ENCODE data around the gene DHX30.

The DHX30 gene

GRCh38 chr3:47859956-47860605 lies 57.1 kb downstream of the DHX30 start:
- ChIA-PET CTCF (interaction anchor here (1.1 to 1.5 kb wide), 2 partner anchors 10 to 90 kb away, joined by 3 to 4 read pairs; no protein-coding TSS in a partner anchor), POLR2A (no interaction called here)
- H3K27me3 ChIP-seq (replicated peaks in 2 of 5; ENCODE audit: control insufficient read depth in 4 of 5, insufficient read depth in 5 of 5, low read length in 4 of 5) = no peaks in the 10 kb centered on the region
- 100% methylated on average over 2 of the region's 4 CpGs for WGBS (ENCODE audit: insufficient coverage)
- no peak for DNase-seq
- H3K36me3 ChIP-seq (ENCODE audit: control insufficient read depth in 4 of 4, insufficient read depth in 4 of 4, low read length in 3 of 4) = peaks cover 2 to 32% (median 18%) of the 10 kb centered on the region in 4 experiments
- no peak overlapping the region for H3K4me3 ChIP-seq (ENCODE audit: control insufficient read depth in 1 of 7, extremely low read depth in 1 of 7, insufficient read depth in 4 of 7, low read depth in 2 of 7, low read length in 6 of 7)
- no peaks in the 10 kb centered on the region for H3K9me3 ChIP-seq (ENCODE audit: control extremely low read depth in 1 of 5, control insufficient read depth in 4 of 5, insufficient read depth in 2 of 5, low read depth in 1 of 5, low read length in 4 of 5)
- no peaks in the 10 kb centered on the region for H3K4me1 ChIP-seq (ENCODE audit: control extremely low read depth in 1 of 4, control insufficient read depth in 4 of 4, insufficient read depth in 4 of 4, low read length in 3 of 4)
- H3K27ac ChIP-seq (ENCODE audit: insufficient read depth in 1 of 2, low read depth in 1 of 2, low read length in 2 of 2, poor library complexity in 1 of 2, severe bottlenecking in 2 of 2) = no peak overlapping the region

GRCh38 chr3:47863391-47864128 lies 60.6 kb downstream of the DHX30 start:
- H3K4me3 ChIP-seq (ENCODE audit: control insufficient read depth in 1 of 7, extremely low read depth in 1 of 7, insufficient read depth in 4 of 7, low read depth in 2 of 7, low read length in 6 of 7) = no peak overlapping the region
- no peak for DNase-seq
- H3K9me3 ChIP-seq (ENCODE audit: control extremely low read depth in 1 of 5, control insufficient read depth in 4 of 5, insufficient read depth in 2 of 5, low read depth in 1 of 5, low read length in 4 of 5) = no peaks in the 10 kb centered on the region
- 98% methylated on average over 9 of the region's 12 CpGs for WGBS (ENCODE audit: insufficient coverage)
- H3K27me3 ChIP-seq (replicated peaks in 2 of 5; ENCODE audit: control insufficient read depth in 4 of 5, insufficient read depth in 5 of 5, low read length in 4 of 5) = no peaks in the 10 kb centered on the region
- H3K4me1 ChIP-seq (ENCODE audit: control extremely low read depth in 1 of 4, control insufficient read depth in 4 of 4, insufficient read depth in 4 of 4, low read length in 3 of 4) = no peaks in the 10 kb centered on the region
- ChIA-PET POLR2A (no interaction called here), CTCF (interaction anchor here (1.2 to 1.5 kb wide), 2 partner anchors 14 to 289 kb away, joined by 3 to 4 read pairs; no protein-coding TSS in a partner anchor)
- H3K36me3 ChIP-seq (ENCODE audit: control insufficient read depth in 4 of 4, insufficient read depth in 4 of 4, low read length in 3 of 4) = peaks cover 6 to 33% (median 21%) of the 10 kb centered on the region in 4 experiments
- H3K27ac ChIP-seq (ENCODE audit: insufficient read depth in 1 of 2, low read depth in 1 of 2, low read length in 2 of 2, poor library complexity in 1 of 2, severe bottlenecking in 2 of 2) = no peak overlapping the region

- Histone ChIP-seq H3K27me3 (replicated peaks in 2 of 5; ENCODE audit: control insufficient read depth in 4 of 5, insufficient read depth in 5 of 5, low read length in 4 of 5) (no peaks in the 10 kb centered on the region), H3K4me3 (ENCODE audit: control insufficient read depth in 1 of 7, extremely low read depth in 1 of 7, insufficient read depth in 4 of 7, low read depth in 2 of 7, low read length in 6 of 7) (no peak overlapping the region), H3K4me1 (ENCODE audit: control extremely low read depth in 1 of 4, control insufficient read depth in 4 of 4, insufficient read depth in 4 of 4, low read length in 3 of 4) (no peaks in the 10 kb centered on the region), H3K36me3 (ENCODE audit: control insufficient read depth in 4 of 4, insufficient read depth in 4 of 4, low read length in 3 of 4) (peaks cover 9 to 50% (median 33%) of the 10 kb centered on the region in 4 experiments), H3K27ac (ENCODE audit: insufficient read depth in 1 of 2, low read depth in 1 of 2, low read length in 2 of 2, poor library complexity in 1 of 2, severe bottlenecking in 2 of 2) (no peak overlapping the region), H3K9me3 (ENCODE audit: control extremely low read depth in 1 of 5, control insufficient read depth in 4 of 5, insufficient read depth in 2 of 5, low read depth in 1 of 5, low read length in 4 of 5) (no peaks in the 10 kb centered on the region)
- ChIA-PET POLR2A (no interaction called here), CTCF (interaction anchor here (0.7 to 1.5 kb wide), 3 partner anchors 16 to 28 kb away, joined by 3 read pairs; no protein-coding TSS in a partner anchor)
- WGBS (ENCODE audit: insufficient coverage) = 83% methylated on average over 3 of the region's 3 CpGs
- no peak for DNase-seq
Measured at GRCh38 chr3:47865192-47865591, 62.3 kb downstream of the DHX30 start.

- H3K27ac ChIP-seq (ENCODE audit: insufficient read depth in 1 of 2, low read depth in 1 of 2, low read length in 2 of 2, poor library complexity in 1 of 2, severe bottlenecking in 2 of 2) = no peak overlapping the region
- H3K4me1 ChIP-seq (ENCODE audit: control extremely low read depth in 1 of 4, control insufficient read depth in 4 of 4, insufficient read depth in 4 of 4, low read length in 3 of 4) = no peaks in the 10 kb centered on the region
- no peaks in the 10 kb centered on the region for H3K27me3 ChIP-seq (replicated peaks in 2 of 5; ENCODE audit: control insufficient read depth in 4 of 5, insufficient read depth in 5 of 5, low read length in 4 of 5)
- ChIA-PET CTCF (interaction anchor here (1.8 kb wide), 1 partner anchor 30 kb away, joined by 6 read pairs; no protein-coding TSS in a partner anchor), POLR2A (no interaction called here)
- H3K36me3 ChIP-seq (ENCODE audit: control insufficient read depth in 4 of 4, insufficient read depth in 4 of 4, low read length in 3 of 4) = peaks cover 10 to 68% (median 45%) of the 10 kb centered on the region in 4 experiments
- H3K9me3 ChIP-seq (ENCODE audit: control extremely low read depth in 1 of 5, control insufficient read depth in 4 of 5, insufficient read depth in 2 of 5, low read depth in 1 of 5, low read length in 4 of 5) = no peaks in the 10 kb centered on the region
- WGBS (ENCODE audit: insufficient coverage) = 95% methylated on average over 8 of the region's 8 CpGs
- no peak overlapping the region for H3K4me3 ChIP-seq (ENCODE audit: control insufficient read depth in 1 of 7, extremely low read depth in 1 of 7, insufficient read depth in 4 of 7, low read depth in 2 of 7, low read length in 6 of 7)
- no peak for DNase-seq
Measured at GRCh38 chr3:47867451-47868044, 64.6 kb downstream of the DHX30 start.

- WGBS (ENCODE audit: insufficient coverage) = 100% methylated on average over 2 of the region's 2 CpGs
- no peaks in the 10 kb centered on the region for H3K27me3 ChIP-seq (replicated peaks in 2 of 5; ENCODE audit: control insufficient read depth in 4 of 5, insufficient read depth in 5 of 5, low read length in 4 of 5)
- ChIA-PET CTCF (interaction anchor here (0.5 kb wide), 1 partner anchor 422 kb away, joined by 3 read pairs; no protein-coding TSS in a partner anchor), POLR2A (interaction anchor here (0.7 kb wide), 1 partner anchor 11 kb away, joined by 3 read pairs; no protein-coding TSS in a partner anchor)
- DNase-seq = no peak
- no peaks in the 10 kb centered on the region for H3K4me1 ChIP-seq (ENCODE audit: control extremely low read depth in 1 of 4, control insufficient read depth in 4 of 4, insufficient read depth in 4 of 4, low read length in 3 of 4)
- H3K27ac ChIP-seq (ENCODE audit: insufficient read depth in 1 of 2, low read depth in 1 of 2, low read length in 2 of 2, poor library complexity in 1 of 2, severe bottlenecking in 2 of 2) = no peak overlapping the region
- H3K4me3 ChIP-seq (ENCODE audit: control insufficient read depth in 1 of 7, extremely low read depth in 1 of 7, insufficient read depth in 4 of 7, low read depth in 2 of 7, low read length in 6 of 7) = no peak overlapping the region
- no peaks in the 10 kb centered on the region for H3K9me3 ChIP-seq (ENCODE audit: control extremely low read depth in 1 of 5, control insufficient read depth in 4 of 5, insufficient read depth in 2 of 5, low read depth in 1 of 5, low read length in 4 of 5)
- H3K36me3 ChIP-seq (ENCODE audit: control insufficient read depth in 4 of 4, insufficient read depth in 4 of 4, low read length in 3 of 4) = peaks cover 10 to 73% (median 46%) of the 10 kb centered on the region in 4 experiments
Measured at GRCh38 chr3:47868306-47868705, 65.4 kb downstream of the DHX30 start.

- peaks cover 8 to 66% (median 43%) of the 10 kb centered on the region in 4 experiments for H3K36me3 ChIP-seq (ENCODE audit: control insufficient read depth in 4 of 4, insufficient read depth in 4 of 4, low read length in 3 of 4)
- no peaks in the 10 kb centered on the region for H3K27me3 ChIP-seq (replicated peaks in 2 of 5; ENCODE audit: control insufficient read depth in 4 of 5, insufficient read depth in 5 of 5, low read length in 4 of 5)
- H3K4me1 ChIP-seq (ENCODE audit: control extremely low read depth in 1 of 4, control insufficient read depth in 4 of 4, insufficient read depth in 4 of 4, low read length in 3 of 4) = no peaks in the 10 kb centered on the region
- WGBS (ENCODE audit: insufficient coverage) = 100% methylated on average over 2 of the region's 3 CpGs
- H3K27ac ChIP-seq (ENCODE audit: insufficient read depth in 1 of 2, low read depth in 1 of 2, low read length in 2 of 2, poor library complexity in 1 of 2, severe bottlenecking in 2 of 2) = no peak overlapping the region
- CTCF ChIA-PET = no interaction called here
- H3K4me3 ChIP-seq (ENCODE audit: control insufficient read depth in 1 of 7, extremely low read depth in 1 of 7, insufficient read depth in 4 of 7, low read depth in 2 of 7, low read length in 6 of 7) = no peak overlapping the region
- H3K9me3 ChIP-seq (ENCODE audit: control extremely low read depth in 1 of 5, control insufficient read depth in 4 of 5, insufficient read depth in 2 of 5, low read depth in 1 of 5, low read length in 4 of 5) = no peaks in the 10 kb centered on the region
- no peak for DNase-seq
- POLR2A ChIA-PET = no interaction called here
Measured at GRCh38 chr3:47870156-47870555, 67.2 kb downstream of the DHX30 start.

All from common myeloid progenitor, CD34-positive (primary cell).